Measurements from ENCODE around the gene REX1BD. TPM values are rescaled to one million over a fixed set of nuclear protein-coding genes. Genes with fewer than 3 reads are reported as not detected.
"Not testable (repeated sequence)": the region's sequence is repeated elsewhere in the genome, so short reads cannot be mapped to it uniquely, and the experiment has no call there.

REX1BD gene
- 100 to 1,000 TPM; 105 to 109 TPM for total RNA-seq

- H3K4me1 Mint-ChIP-seq: peaks cover 33% of the 10 kb centered on the region
- H3K27me3 Mint-ChIP-seq: peaks cover 4% of the 10 kb centered on the region
- H3K4me3 Mint-ChIP-seq: peak within 1 kb of the TSS; percentile 93
- peaks cover 5% of the 10 kb centered on the region for H3K36me3 Mint-ChIP-seq
- H3K9me3 Mint-ChIP-seq: no peaks in the 10 kb centered on the region
- DNase-seq: peak; percentile 90
- ATAC-seq (ENCODE audit: low read depth): peak; percentile 79
- POLR2A ChIA-PET: interaction anchor here (0.6 to 5.5 kb wide), 22 partner anchors 13 to 930 kb away, joined by 3 to 80 read pairs (median 5); partner anchors contain the start of genes COMP, ELL, FKBP8 and KXD1
- H3K27ac Mint-ChIP-seq: peak within 1 kb of the TSS; percentile 97
These were observed at the start of gene REX1BD for GRCh38 chr19:18588611-18589379. TSS of gene REX1BD (plus strand) at chr19:18588798. CDS start at chr19:18588802, 4 bp downstream.

- peaks cover 8% of the 10 kb centered on the region for H3K4me1 Mint-ChIP-seq
- H3K27ac Mint-ChIP-seq: no peak overlapping the region
- ATAC-seq (ENCODE audit: low read depth): no peak
- H3K9me3 Mint-ChIP-seq: no peaks in the 10 kb centered on the region
- peaks cover 11% of the 10 kb centered on the region for H3K36me3 Mint-ChIP-seq
- no peak for DNase-seq
- no peak overlapping the region for H3K4me3 Mint-ChIP-seq
- POLR2A ChIA-PET: interaction anchor here (0.6 to 0.7 kb wide), 2 partner anchors 13 to 492 kb away, joined by 3 to 7 read pairs; no protein-coding TSS in a partner anchor
- H3K27me3 Mint-ChIP-seq: no peaks in the 10 kb centered on the region
These were observed 49.2 kb upstream of the REX1BD start for GRCh38 chr19:18539372-18539771.

- H3K27ac Mint-ChIP-seq; H3K27me3 Mint-ChIP-seq; ATAC-seq (ENCODE audit: low read depth); H3K4me3 Mint-ChIP-seq; H3K9me3 Mint-ChIP-seq; POLR2A ChIA-PET; DNase-seq: not testable (repeated sequence)
- Mint-ChIP-seq H3K36me3 (peaks cover 10% of the 10 kb centered on the region), H3K4me1 (peaks cover 10% of the 10 kb centered on the region)
These were observed 48.4 kb upstream of the REX1BD start for GRCh38 chr19:18540200-18540599.

- ATAC-seq (ENCODE audit: low read depth): no peak
- Mint-ChIP-seq H3K4me1 (peaks cover 10% of the 10 kb centered on the region), H3K4me3 (peak overlapping the region; percentile 5), H3K27ac (peak overlapping the region; percentile 25), H3K36me3 (peaks cover 8% of the 10 kb centered on the region), H3K27me3 (no peaks in the 10 kb centered on the region), H3K9me3 (no peaks in the 10 kb centered on the region)
- DNase-seq: no peak
- POLR2A ChIA-PET: interaction anchor here (1.6 kb wide), 1 partner anchor 16 kb away, joined by 13 read pairs; the partner anchor contains the start of gene KXD1
These were observed 47.2 kb upstream of the REX1BD start for GRCh38 chr19:18541258-18541991.

GRCh38 chr19:18541992-18542940 lies 46.3 kb upstream of the REX1BD start:
- peaks cover 10% of the 10 kb centered on the region for H3K4me1 Mint-ChIP-seq
- peak overlapping the region; percentile 95 for H3K4me3 Mint-ChIP-seq
- no peaks in the 10 kb centered on the region for H3K27me3 Mint-ChIP-seq
- ATAC-seq (ENCODE audit: low read depth) (no peak), DNase-seq (peak; percentile 44)
- no peaks in the 10 kb centered on the region for H3K9me3 Mint-ChIP-seq
- H3K36me3 Mint-ChIP-seq: peaks cover 5% of the 10 kb centered on the region
- POLR2A ChIA-PET: interaction anchor here (0.6 to 2.8 kb wide), 7 partner anchors 8 to 46 kb away, joined by 3 to 30 read pairs (median 3); partner anchors contain the start of genes ELL, KXD1 and REX1BD
- H3K27ac Mint-ChIP-seq: peak overlapping the region; percentile 95

- Mint-ChIP-seq H3K36me3 (peaks cover 5% of the 10 kb centered on the region), H3K4me1 (peaks cover 10% of the 10 kb centered on the region), H3K27ac (peak within 1 kb of the TSS; percentile 99), H3K4me3 (peak within 1 kb of the TSS; percentile 95), H3K9me3 (no peaks in the 10 kb centered on the region), H3K27me3 (no peaks in the 10 kb centered on the region)
- POLR2A ChIA-PET: interaction anchor here (0.7 to 2.8 kb wide), 13 partner anchors 8 to 304 kb away, joined by 3 to 64 read pairs (median 4); partner anchors contain the start of genes ELL, KXD1, REX1BD and UBA52
- DNase-seq (peak; percentile 96), ATAC-seq (ENCODE audit: low read depth) (peak; percentile 92)
These were observed 45.4 kb upstream of the REX1BD start, which contains the start of gene FKBP8 for GRCh38 chr19:18542941-18543813. TSS of gene FKBP8 (minus strand) at chr19:18543573. CDS start at chr19:18541970, 1,603 bp downstream.

- peak; percentile 70 for DNase-seq
- ATAC-seq (ENCODE audit: low read depth): peak; percentile 89
- POLR2A ChIA-PET: interaction anchor here (0.6 to 2.8 kb wide), 9 partner anchors 12 to 303 kb away, joined by 3 to 64 read pairs (median 5); partner anchors contain the start of genes ELL, KXD1, REX1BD and UBA52
- Mint-ChIP-seq H3K27ac (peak overlapping the region; percentile 99), H3K4me3 (peak overlapping the region; percentile 94), H3K36me3 (peaks cover 3% of the 10 kb centered on the region), H3K4me1 (peaks cover 10% of the 10 kb centered on the region), H3K9me3 (no peaks in the 10 kb centered on the region), H3K27me3 (no peaks in the 10 kb centered on the region)
These were observed 44.7 kb upstream of the REX1BD start for GRCh38 chr19:18543814-18544475.

- no peaks in the 10 kb centered on the region for H3K9me3 Mint-ChIP-seq
- no peak for DNase-seq
- POLR2A ChIA-PET: interaction anchor here (0.6 to 0.7 kb wide), 2 partner anchors 9 to 14 kb away, joined by 3 read pairs; no protein-coding TSS in a partner anchor
- H3K27me3 Mint-ChIP-seq: no peaks in the 10 kb centered on the region
- H3K4me1 Mint-ChIP-seq: no peaks in the 10 kb centered on the region
- no peak for ATAC-seq (ENCODE audit: low read depth)
- no peaks in the 10 kb centered on the region for H3K36me3 Mint-ChIP-seq
- H3K4me3 Mint-ChIP-seq: no peak overlapping the region
- H3K27ac Mint-ChIP-seq: no peak overlapping the region
These were observed 37.0 kb upstream of the REX1BD start for GRCh38 chr19:18551631-18552030.

GRCh38 chr19:18557411-18558201 lies 31.0 kb upstream of the REX1BD start, which contains the start of gene KXD1:
TSS of gene KXD1 (plus strand) at chr19:18557870. CDS start at chr19:18562057, 4,187 bp downstream.
- H3K4me1 Mint-ChIP-seq: peaks cover 20% of the 10 kb centered on the region
- no peaks in the 10 kb centered on the region for H3K9me3 Mint-ChIP-seq
- POLR2A ChIA-PET: interaction anchor here (0.7 to 6.5 kb wide), 17 partner anchors 9 to 362 kb away, joined by 3 to 75 read pairs (median 5); partner anchors contain the start of genes DDX49, ELL, FKBP8 and JUND
- H3K27ac Mint-ChIP-seq: peak within 1 kb of the TSS; percentile 89
- peaks cover 3% of the 10 kb centered on the region for H3K36me3 Mint-ChIP-seq
- DNase-seq (peak; percentile 95), ATAC-seq (ENCODE audit: low read depth) (peak; percentile 99)
- no peaks in the 10 kb centered on the region for H3K27me3 Mint-ChIP-seq
- H3K4me3 Mint-ChIP-seq: peak within 1 kb of the TSS; percentile 93

- H3K4me3 Mint-ChIP-seq: peak overlapping the region; percentile 93
- peak overlapping the region; percentile 89 for H3K27ac Mint-ChIP-seq
- POLR2A ChIA-PET: interaction anchor here (1.0 to 6.5 kb wide), 14 partner anchors 10 to 362 kb away, joined by 3 to 75 read pairs (median 5); partner anchors contain the start of genes DDX49, ELL, FKBP8 and JUND
- H3K36me3 Mint-ChIP-seq: peaks cover 6% of the 10 kb centered on the region
- H3K9me3 Mint-ChIP-seq: no peaks in the 10 kb centered on the region
- DNase-seq (no peak), ATAC-seq (ENCODE audit: low read depth) (no peak)
- H3K4me1 Mint-ChIP-seq: peaks cover 20% of the 10 kb centered on the region
- H3K27me3 Mint-ChIP-seq: no peaks in the 10 kb centered on the region
These were observed 30.4 kb upstream of the REX1BD start for GRCh38 chr19:18558202-18558555.

Measured in activated naive CD8-positive, alpha-beta T cell treated with anti-CD3 and anti-CD28 coated beads, Interleukin-2, amount 10 ng/mL, durations not matched to agents 7 days and 5 days (primary cell).